Activated CD8-positive, alpha-beta memory T cell treated with anti-CD3 and anti-CD28 coated beads for 36 hours (primary cell): Measurements from ENCODE around the gene EPHX1. TPM values are rescaled to one million over a fixed set of nuclear protein-coding genes. Genes with fewer than 3 reads are reported as not detected.
"Not testable (repeated sequence)": the region's sequence is repeated elsewhere in the genome, so short reads cannot be mapped to it uniquely, and the experiment has no call there.

Experiments
- CTCF ChIA-PET: fragments of 350-600 bp; sonication (Branson Sonifier 250); formaldehyde crosslinking; loops from one replicate; lab custom pipeline; 2021; ENCODE audit warnings: antibody characterized with exemption; lab: Charles Lee
- POLR2A ChIA-PET: fragments of 350-600 bp; sonication (Branson Sonifier 250); formaldehyde crosslinking; loops from one replicate; lab custom pipeline; 2021; ENCODE audit warnings: antibody characterized with exemption; lab: Charles Lee
- total RNA-seq, 2 experiments: library from RNA; stranded (reverse); gene quantifications; one replicate each; pipeline ENCODE4 v1.2.3, GENCODE V29; 2021

EPHX1 gene
- total RNA-seq, 2 experiments from 2014 or later: 1.8 to 2.4 TPM

DNA sequence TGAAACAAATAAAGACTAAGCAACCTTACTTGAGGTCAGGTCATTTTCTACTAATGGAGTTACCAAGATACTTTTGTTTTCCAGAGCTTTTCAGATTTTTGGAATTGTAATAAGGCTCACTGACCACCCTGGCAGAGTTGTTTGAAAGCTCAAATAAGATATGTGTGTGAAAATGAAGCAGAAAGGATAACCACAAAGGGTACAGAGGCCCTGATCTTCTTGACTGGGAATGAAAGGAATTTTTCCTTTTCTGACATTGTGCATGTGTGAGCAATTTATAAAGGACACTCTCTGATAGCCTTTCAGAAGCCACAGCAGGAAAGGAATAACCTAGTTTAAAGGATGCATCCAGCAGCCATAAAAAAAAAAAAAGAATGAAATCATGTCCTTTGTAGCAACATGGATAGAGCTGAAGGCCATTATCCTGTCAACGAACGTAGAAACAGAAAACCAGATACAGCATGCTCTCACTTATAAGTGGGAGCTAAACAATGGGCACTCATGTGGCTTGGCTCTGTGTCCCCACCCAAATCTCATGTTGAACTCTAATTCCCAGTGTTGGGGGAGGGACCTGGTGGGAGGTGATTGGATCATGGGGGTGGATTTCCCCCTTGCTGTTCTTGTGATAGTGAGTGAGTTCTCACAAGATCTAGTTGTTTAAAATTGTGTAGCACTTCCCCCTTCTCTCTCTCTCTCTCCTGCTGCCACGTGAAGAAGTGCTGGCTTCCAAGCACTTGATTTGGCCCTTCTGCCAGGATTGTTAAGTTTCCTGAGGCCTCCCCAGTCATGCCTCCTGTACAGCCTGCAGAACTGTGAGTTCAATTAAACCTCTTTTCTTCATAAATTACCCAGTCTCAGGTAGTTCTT lies 35.4 kb upstream of the EPHX1 start:
- ChIA-PET POLR2A (interaction anchor here (0.7 kb wide), 1 partner anchor 391 kb away, joined by 3 read pairs; no protein-coding TSS in a partner anchor), CTCF (no interaction called here)

DNA sequence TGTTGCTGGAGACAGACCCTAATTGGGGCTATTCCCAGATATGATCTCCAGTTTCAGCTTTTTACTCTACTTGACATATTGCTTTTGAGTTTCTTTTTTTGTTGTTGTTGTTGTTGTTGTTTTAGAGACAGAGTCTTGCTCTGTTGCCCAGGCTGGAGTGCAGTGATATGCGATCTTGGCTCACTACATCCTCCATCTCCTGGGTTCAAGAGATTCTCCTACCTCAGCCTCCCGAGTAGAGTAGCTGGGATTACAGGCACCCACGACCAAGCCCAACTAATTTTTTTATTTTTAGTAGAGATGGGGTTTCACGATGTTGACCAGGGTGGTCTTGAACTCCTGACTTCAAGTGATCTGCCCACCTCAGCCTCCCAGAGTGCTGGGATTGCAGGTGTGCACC lies 33.6 kb upstream of the EPHX1 start:
- ChIA-PET CTCF (interaction anchor here (3.4 kb wide), 1 partner anchor 135 kb away, joined by 14 read pairs; no protein-coding TSS in a partner anchor), POLR2A (no interaction called here)

DNA sequence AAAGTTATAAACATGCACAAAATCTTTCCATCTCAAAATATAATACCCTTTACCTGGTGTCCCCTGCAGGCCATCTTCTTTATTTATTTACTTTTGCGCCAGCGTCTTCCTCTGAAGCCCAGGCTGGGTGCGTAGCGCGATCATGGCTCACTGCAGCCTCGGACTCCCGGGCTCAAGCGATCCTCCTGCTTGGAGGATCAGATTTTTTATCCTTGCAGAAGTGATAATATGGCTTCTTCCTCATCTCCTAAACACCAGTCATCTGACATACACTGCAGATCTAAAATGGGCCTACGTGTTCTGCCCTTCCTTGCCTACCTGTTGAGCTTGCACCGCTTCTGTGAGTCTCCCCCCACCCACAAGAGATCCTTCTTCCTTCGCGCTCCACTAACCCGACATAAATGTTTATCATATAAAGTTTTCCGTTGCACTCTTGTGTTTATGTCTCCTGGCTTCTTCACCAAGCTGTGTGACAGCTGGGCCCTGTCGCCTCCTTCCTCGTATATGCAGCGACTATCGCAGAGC lies 32.8 kb upstream of the EPHX1 start:
- POLR2A ChIA-PET: interaction anchor here (0.6 to 2.6 kb wide), 8 partner anchors 11 to 484 kb away, joined by 3 to 29 read pairs (median 6); partner anchors contain the start of genes SDE2 and TMEM63A
- CTCF ChIA-PET: interaction anchor here (0.5 to 3.4 kb wide), 10 partner anchors 10 to 302 kb away, joined by 3 to 14 read pairs (median 4); partner anchors contain the start of genes EPHX1, PYCR2 and TMEM63A

DNA sequence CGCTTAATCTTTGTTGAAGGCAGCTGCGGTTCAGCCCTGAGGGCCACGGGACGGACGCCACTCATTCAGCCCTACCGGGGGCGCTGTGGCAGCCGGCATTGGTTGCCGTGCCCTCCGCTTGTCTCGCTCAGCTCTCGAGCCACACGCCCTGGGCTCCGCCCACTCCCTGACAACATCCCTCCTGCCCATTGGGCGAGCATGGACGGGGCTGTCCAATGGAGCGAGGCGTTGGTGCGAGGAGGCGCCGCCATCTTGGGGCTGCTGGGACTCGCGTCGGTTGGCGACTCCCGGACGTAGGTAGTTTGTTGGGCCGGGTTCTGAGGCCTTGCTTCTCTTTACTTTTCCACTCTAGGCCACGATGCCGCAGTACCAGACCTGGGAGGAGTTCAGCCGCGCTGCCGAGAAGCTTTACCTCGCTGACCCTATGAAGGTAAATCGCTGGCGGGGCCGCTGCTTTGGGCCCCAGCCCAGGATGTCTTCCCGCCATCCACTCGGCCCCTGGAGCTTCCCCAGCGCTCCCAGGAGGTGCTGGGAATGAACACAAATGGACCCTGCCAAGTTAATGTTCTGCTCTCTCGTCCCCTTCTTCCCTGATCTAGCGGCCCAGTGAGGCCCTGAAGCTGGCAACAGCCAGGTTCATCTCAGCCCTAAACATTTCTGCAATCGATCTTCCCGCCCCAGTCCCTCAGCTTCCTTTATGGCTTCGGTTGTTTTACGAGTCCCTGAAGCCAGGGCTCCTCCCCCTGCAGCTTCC lies 32.2 kb upstream of the EPHX1 start, which contains the start of gene SRP9:
SRP9 (plus strand) TSS at position 244 of the 754 bp plus-strand sequence; CDS start at position 359, 115 bp downstream.
- POLR2A ChIA-PET: interaction anchor here (0.5 to 2.8 kb wide), 12 partner anchors 10 to 1951 kb away, joined by 3 to 29 read pairs (median 6); partner anchors contain the start of genes PYCR2, SDE2 and TMEM63A
- CTCF ChIA-PET: interaction anchor here (0.5 to 3.4 kb wide), 13 partner anchors 9 to 303 kb away, joined by 3 to 14 read pairs (median 4); partner anchors contain the start of genes EPHX1, PYCR2 and TMEM63A

DNA sequence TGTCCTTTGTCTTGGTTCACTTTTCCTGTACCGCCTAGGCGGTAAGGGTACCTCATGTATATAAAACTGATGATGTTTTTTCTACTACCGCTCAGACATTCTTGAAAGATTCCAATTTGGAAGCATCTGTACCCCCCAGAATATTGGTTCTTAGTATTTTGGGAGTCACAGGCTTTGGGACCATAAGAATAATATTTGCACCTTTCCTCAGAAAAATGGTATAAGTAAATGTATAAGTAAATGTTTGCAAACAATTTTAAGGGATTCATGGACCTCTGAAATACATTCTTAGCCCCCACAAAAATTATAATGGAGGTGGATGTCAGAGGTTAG lies 31.6 kb upstream of the EPHX1 start:
- POLR2A ChIA-PET: interaction anchor here (0.5 to 2.8 kb wide), 9 partner anchors 10 to 1950 kb away, joined by 3 to 29 read pairs (median 5); partner anchors contain the start of genes PYCR2 and TMEM63A
- CTCF ChIA-PET: interaction anchor here (0.8 to 3.4 kb wide), 8 partner anchors 8 to 197 kb away, joined by 3 to 14 read pairs (median 4); partner anchors contain the start of gene PYCR2

DNA sequence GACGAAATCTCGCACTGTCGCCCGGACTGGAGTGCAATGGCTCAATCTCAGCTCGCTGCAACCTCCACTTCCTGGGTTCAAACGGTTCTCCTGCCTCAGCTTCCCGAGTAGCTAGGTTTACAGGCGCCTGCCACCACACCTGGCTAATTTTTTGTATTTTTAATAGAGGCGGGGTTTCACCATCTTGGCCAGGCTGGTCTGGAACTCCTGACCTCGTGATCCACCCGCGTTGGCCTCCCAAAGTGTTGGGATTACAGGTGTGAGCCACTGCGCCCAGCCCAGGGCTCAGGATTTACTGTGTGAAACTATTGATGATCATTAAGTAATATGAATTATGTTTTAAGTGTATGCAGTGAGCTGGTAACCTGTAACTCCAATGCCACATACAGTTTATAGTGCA lies 30.8 kb upstream of the EPHX1 start:
- CTCF ChIA-PET: interaction anchor here (0.7 to 3.4 kb wide), 3 partner anchors 13 to 132 kb away, joined by 3 to 14 read pairs (median 3); no protein-coding TSS in a partner anchor
- POLR2A ChIA-PET: interaction anchor here (0.6 to 2.8 kb wide), 3 partner anchors 31 to 145 kb away, joined by 5 to 29 read pairs (median 17); partner anchors contain the start of genes EPHX1, PYCR2 and TMEM63A

DNA sequence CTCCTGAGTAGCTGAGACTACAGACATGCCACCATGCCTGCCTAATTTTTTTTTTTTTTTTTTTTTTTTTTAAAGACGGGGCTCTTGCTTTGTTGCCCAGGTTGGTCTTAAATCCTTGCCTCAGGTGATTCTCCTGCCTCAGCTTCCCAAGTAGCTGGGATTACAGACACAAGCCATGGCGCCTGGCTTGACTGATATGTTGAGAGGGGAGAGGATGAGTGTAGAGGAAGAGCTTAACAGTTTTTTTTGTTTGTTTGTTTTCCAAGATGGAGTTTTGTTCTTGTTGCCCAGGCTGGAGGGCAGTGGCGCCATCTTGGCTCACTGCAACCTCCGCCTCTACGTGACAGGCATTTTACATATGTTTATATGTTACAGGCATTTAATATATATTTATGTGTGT lies 29.8 kb upstream of the EPHX1 start:
- CTCF ChIA-PET: interaction anchor here (0.7 to 1.0 kb wide), 4 partner anchors 12 to 325 kb away, joined by 3 to 4 read pairs (median 4); partner anchors contain the start of gene TMEM63A
- POLR2A ChIA-PET: interaction anchor here (0.6 to 2.8 kb wide), 3 partner anchors 65 to 144 kb away, joined by 3 to 17 read pairs (median 6); partner anchors contain the start of genes PYCR2 and TMEM63A

DNA sequence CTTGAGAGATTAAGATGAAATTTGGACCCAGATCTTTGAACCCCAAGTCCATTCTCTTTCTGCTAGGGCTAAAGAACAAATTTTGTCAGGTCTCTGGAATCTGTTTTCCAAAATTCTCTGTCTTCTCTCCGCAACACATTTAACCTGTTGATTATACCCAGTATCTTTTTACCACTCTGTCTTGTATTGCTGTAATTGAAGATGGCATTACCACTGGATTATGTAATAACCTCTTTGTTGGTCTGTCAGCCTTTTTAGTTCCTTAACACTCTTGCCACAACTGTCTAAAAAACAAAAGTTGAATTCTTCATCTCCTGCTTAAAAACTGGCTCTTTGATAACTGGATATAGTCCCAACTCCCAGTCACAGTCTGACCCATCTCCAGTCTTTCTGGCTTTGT lies 29.3 kb upstream of the EPHX1 start:
- POLR2A ChIA-PET: interaction anchor here (0.6 to 1.0 kb wide), 2 partner anchors 64 to 101 kb away, joined by 3 to 6 read pairs; partner anchors contain the start of gene TMEM63A
- CTCF ChIA-PET: interaction anchor here (0.7 to 0.9 kb wide), 3 partner anchors 102 to 326 kb away, joined by 3 to 4 read pairs (median 4); partner anchors contain the start of gene TMEM63A

DNA sequence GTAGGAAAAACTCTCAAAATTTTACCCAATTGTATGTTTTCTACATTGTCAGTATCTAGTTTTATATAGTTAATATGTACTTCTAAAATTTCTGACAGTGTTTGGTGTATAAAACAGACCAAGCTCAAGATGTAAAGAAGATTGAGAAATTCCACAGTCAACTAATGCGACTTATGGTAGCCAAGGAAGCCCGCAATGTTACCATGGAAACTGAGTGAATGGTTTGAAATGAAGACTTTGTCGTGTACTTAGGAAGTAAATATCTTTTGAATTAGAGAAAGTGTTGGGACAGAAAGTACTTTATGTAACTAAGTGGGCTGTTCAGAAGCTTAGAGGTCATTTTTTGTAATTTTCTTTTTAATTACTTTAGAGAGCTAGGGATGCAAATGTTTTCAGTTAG lies 20.8 kb upstream of the EPHX1 start:
- CTCF ChIA-PET: not testable (repeated sequence)
- POLR2A ChIA-PET: interaction anchor here (0.6 kb wide), 1 partner anchor 39 kb away, joined by 3 read pairs; no protein-coding TSS in a partner anchor

DNA sequence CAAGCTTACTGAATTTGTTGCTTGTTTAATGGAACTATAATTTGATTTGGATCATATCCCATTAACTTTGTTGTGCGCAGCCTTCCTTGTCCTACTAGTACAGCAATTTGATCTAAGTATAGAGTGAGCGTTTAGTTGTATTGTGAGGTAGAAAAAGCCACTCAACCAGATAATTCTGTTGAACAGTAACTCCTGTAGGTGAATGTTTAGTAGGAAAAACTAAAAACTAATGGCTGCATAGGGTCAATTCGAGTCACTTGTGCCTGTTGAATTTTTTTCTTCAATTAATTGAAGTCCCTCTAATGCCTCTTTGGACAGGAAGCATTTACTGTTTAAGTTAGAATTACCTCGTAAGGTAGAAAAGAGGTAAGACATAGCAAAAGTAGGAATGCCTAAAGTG lies 15.0 kb upstream of the EPHX1 start:
- ChIA-PET POLR2A (no interaction called here), CTCF (no interaction called here)

DNA sequence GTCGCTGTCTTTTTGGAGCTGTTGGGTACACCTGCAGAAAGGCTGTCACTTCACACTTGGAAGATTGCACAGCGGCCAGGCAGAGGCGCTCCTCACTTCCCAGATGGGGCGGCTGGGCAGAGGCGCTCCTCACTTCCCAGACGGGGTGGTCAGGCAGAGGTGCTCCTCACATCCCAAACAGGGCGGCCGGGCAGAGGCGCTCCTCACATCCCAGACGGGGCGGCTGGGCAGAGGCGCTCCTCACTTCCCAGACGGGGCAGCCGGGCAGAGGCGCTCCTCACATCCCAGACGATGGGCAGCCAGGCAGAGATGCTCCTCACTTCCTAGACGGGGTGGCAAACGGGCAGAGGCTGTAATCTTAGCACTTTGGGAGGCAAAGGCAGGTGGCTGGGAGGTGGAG lies 13.8 kb upstream of the EPHX1 start:
- POLR2A ChIA-PET: not testable (repeated sequence)

DNA sequence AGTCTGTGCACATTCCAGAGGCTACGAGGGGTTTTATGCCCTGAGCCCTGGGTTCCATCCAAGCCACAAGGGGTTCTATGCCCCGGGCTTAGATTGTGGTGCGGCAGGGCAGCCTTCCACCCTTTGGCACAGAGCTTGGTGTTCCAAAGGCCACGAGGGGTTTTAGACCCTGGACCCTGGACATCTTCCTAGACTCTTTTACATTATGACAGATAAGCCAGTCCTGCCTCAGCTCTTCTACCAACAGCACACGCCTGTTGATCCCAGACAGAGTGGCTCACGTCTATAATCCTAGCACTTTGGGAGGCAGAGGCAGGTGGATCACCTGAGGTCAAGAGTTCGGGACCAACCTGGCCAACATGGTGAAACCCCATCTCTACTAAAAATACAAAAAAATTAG lies 8.8 kb upstream of the EPHX1 start:
- POLR2A ChIA-PET: not testable (repeated sequence)
- CTCF ChIA-PET: interaction anchor here (1.1 kb wide), 1 partner anchor 15 kb away, joined by 3 read pairs; no protein-coding TSS in a partner anchor

More for the DNA sequence above, 13.8 kb upstream of the EPHX1 start:
- CTCF ChIA-PET: not testable (repeated sequence)

DNA sequence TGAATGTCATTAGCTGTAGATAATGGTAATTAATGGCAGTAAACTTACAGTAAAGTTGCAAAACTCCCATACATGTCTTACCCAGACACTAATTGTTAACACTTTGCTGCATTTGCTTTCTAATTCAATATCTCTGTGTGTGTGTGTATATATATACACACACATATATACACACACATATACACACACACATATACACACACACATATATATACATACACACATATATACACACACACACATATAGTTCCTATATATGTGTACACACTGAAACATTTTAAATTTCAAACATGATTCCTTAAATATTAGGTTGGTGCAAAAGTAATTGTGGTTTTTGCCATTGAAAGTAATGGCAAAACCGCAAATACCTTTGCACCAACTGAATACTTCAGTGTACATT lies 3.7 kb upstream of the EPHX1 start:
- ChIA-PET CTCF (no interaction called here), POLR2A (no interaction called here)

DNA sequence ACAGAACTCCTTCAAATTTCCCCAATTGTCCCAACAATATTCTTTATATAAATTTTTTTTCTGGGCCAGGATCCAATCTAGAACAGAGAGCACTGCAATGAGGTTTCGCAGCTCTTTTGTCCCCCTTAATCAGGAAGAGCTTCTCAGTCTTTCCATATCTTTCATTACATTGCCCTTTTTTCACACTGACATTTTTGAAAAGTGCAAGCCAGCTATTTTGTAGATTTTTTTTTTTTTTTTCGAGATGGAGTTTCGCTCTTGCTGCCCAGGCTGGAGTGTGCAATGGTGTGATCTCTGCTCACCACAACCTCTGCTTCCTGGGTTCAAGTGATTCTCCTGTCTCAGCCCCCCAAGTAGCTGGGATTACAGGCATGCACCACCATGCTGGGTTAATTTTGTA lies 3.2 kb upstream of the EPHX1 start:
- POLR2A ChIA-PET, CTCF ChIA-PET: not testable (repeated sequence)

DNA sequence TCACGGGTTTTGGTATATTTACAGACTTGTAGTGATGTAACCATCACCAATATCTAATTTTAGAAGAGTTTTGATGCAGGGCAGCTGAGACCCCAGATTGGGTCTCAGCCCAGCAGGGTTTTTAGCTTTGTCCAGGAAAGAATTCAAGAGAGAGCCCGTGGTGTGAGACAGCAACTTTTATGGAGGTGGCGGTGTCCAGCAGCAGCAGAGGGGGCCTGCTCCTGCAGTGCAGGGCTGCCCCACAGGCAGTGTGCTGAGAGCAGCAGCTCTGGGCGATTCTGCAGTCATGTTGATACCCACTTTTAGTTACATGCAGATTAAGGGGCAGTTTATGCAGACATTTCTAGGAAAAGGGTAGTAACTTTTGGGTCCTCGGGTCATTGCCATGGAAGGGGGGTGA lies 1.8 kb upstream of the EPHX1 start:
- CTCF ChIA-PET: interaction anchor here (0.6 kb wide), 1 partner anchor 29 kb away, joined by 3 read pairs; no protein-coding TSS in a partner anchor
- POLR2A ChIA-PET: no interaction called here

DNA sequence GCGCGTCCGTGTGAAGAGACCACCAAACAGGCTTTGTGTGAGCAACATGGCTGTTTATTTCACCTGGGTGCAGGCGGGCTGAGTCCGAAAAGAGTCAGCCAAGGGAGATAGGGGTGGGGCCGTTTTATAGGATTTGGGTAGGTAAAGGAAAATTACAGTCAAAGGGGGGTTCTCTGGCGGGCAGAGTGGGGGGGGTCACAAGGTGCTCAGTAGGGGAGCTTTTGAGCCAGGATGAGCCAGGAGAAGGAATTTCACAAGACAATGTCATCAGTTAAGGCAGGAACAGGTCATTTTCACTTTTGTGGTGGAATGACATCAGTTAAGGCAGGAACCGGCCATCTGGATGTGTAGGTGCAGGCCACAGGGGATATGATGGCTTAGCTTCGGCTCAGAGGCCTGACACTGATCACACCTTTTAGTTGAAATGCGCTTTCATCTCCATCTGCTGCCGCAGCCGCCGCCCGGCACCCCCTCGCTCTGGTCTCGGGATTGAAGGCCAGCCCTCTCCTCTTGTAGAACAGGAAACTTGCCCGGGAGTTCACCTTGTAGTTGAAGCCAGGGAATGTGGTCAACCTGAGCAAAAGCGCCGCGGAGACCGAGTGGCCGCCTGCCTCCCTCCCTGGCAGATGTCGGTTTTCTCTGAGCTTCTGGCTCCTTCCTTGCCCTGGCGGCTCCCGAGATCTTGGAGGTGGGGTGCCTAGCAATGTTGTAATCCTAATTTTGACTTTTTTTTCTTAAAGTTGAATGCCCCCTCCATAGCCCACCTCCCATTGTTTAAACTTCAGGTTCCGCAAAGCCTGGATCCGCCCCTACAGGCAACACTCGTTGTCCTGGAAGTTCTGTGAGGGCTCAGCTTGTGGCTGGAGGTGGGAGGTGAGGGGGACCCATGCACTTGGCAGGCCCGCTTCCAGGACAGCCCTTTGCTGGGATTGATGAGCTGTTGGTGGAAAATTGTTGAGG lies 935 bp downstream of the EPHX1 start:
- CTCF ChIA-PET: interaction anchor here (0.8 to 1.6 kb wide), 5 partner anchors 27 to 89 kb away, joined by 3 read pairs; no protein-coding TSS in a partner anchor

More for the DNA sequence above, 935 bp downstream of the EPHX1 start:
- POLR2A ChIA-PET: interaction anchor here (0.6 to 1.5 kb wide), 2 partner anchors 23 to 70 kb away, joined by 3 to 8 read pairs; no protein-coding TSS in a partner anchor
